HEK293T (cell line): Measurements from ENCODE around the gene CST4.

Experiments
- CTCF ChIA-PET: fragments of 350-600 bp; formaldehyde crosslinking; extraction: SDS; loops from one replicate; lab custom pipeline; 2021; ENCODE audit warnings: antibody characterized with exemption, inconsistent platforms; lab: Yijun Ruan, JAX
- POLR2A ChIA-PET: fragments of 350-600 bp; formaldehyde crosslinking; extraction: SDS; loops from one replicate; lab custom pipeline; 2020; ENCODE audit warnings: antibody characterized with exemption, inconsistent platforms; lab: Yijun Ruan, JAX
- DNase-seq: peaks from one replicate; pipeline ENCODE4 v3.0.0; 2012; ENCODE audit warnings: mixed read lengths; ENCODE audit errors: extremely low spot score
- ARNT ChIP-seq: fragments of 450-650 bp; IDR thresholded peaks from 2 replicates; pipeline ENCODE4 v1.6.1; 2017; ENCODE audit warnings: mild to moderate bottlenecking
- BHLHE40 ChIP-seq: fragments of 450-650 bp; IDR thresholded peaks from 2 replicates; pipeline ENCODE4 v1.6.1; 2016; ENCODE audit warnings: mild to moderate bottlenecking, moderate library complexity, borderline replicate concordance
- CTBP1 ChIP-seq: fragments of 450-650 bp; IDR thresholded peaks from 2 replicates; pipeline ENCODE4 v1.6.1; 2016; ENCODE audit warnings: borderline replicate concordance
- ELF4 ChIP-seq: fragments of 450-650 bp; IDR thresholded peaks from 2 replicates; pipeline ENCODE4 v1.6.1; 2017; ENCODE audit warnings: antibody characterized with exemption
- FOXA1 ChIP-seq: fragments of 450-650 bp; IDR thresholded peaks from 2 replicates; pipeline ENCODE4 v1.6.1; 2016; ENCODE audit warnings: mild to moderate bottlenecking
- FOXK2 ChIP-seq: fragments of 450-650 bp; IDR thresholded peaks from 2 replicates; pipeline ENCODE4 v1.6.1; 2016; ENCODE audit warnings: mild to moderate bottlenecking
- FOXM1 ChIP-seq: fragments of 450-650 bp; IDR thresholded peaks from 2 replicates; pipeline ENCODE4 v1.6.1; 2017; ENCODE audit warnings: mild to moderate bottlenecking, borderline replicate concordance
- HDGF ChIP-seq: fragments of 450-650 bp; IDR thresholded peaks from 2 replicates; pipeline ENCODE4 v1.6.1; 2017; ENCODE audit warnings: antibody characterized with exemption, borderline replicate concordance
- L3MBTL2 ChIP-seq: fragments of 450-650 bp; conservative IDR thresholded peaks from 2 replicates; pipeline ENCODE4 v1.6.1; 2016; ENCODE audit warnings: mild to moderate bottlenecking
- LEF1 ChIP-seq: fragments of 450-650 bp; IDR thresholded peaks from 2 replicates; pipeline ENCODE4 v1.6.1; 2017; ENCODE audit warnings: mild to moderate bottlenecking, borderline replicate concordance
- NFRKB ChIP-seq: fragments of 450-650 bp; IDR thresholded peaks from 2 replicates; pipeline ENCODE4 v1.6.1; 2016; ENCODE audit warnings: mild to moderate bottlenecking, moderate library complexity
- PKNOX1 ChIP-seq: fragments of 450-650 bp; IDR thresholded peaks from 2 replicates; pipeline ENCODE4 v1.6.1; 2016
- SP1 ChIP-seq: fragments of 450-650 bp; IDR thresholded peaks from 2 replicates; pipeline ENCODE4 v1.6.1; 2017
- SUZ12 ChIP-seq: fragments of 450-650 bp; IDR thresholded peaks from 2 replicates; pipeline ENCODE4 v1.6.1; 2016; ENCODE audit warnings: mild to moderate bottlenecking
- TARDBP ChIP-seq: fragments of 450-650 bp; IDR thresholded peaks from 2 replicates; pipeline ENCODE4 v1.6.1; 2016
- ZNF384 ChIP-seq: fragments of 450-650 bp; IDR thresholded peaks from 2 replicates; pipeline ENCODE4 v1.6.1; 2016

Gene CST4

GRCh38 chr20:23683807-23684206 is 5.0 kb downstream of the CST4 start:
- TF ChIP-seq FOXA1 (no peak), SP1 (no peak), NFRKB (no peak), LEF1 (no peak), L3MBTL2 (no peak), CTBP1 (no peak), ARNT (no peak), HDGF (no peak), ZNF384 (no peak), FOXM1 (no peak), FOXK2 (no peak), SUZ12 (no peak), BHLHE40 (no peak), TARDBP (no peak), PKNOX1 (no peak), ELF4 (no peak)
- no peak for DNase-seq
- POLR2A ChIA-PET = no interaction called here
- CTCF ChIA-PET = interaction anchor here (1.5 kb wide), 1 partner anchor 15 kb away, joined by 3 read pairs; no protein-coding TSS in a partner anchor

- TF ChIP-seq FOXM1 (no peak), LEF1 (no peak), ARNT (no peak), FOXA1 (no peak), SP1 (no peak), TARDBP (no peak), SUZ12 (no peak), ELF4 (no peak), NFRKB (no peak), PKNOX1 (no peak), L3MBTL2 (no peak), ZNF384 (no peak), HDGF (no peak), FOXK2 (no peak), CTBP1 (no peak), BHLHE40 (no peak)
- POLR2A ChIA-PET = no interaction called here
- DNase-seq = no peak
- CTCF ChIA-PET = interaction anchor here (1.5 kb wide), 1 partner anchor 15 kb away, joined by 3 read pairs; no protein-coding TSS in a partner anchor
Measured at GRCh38 chr20:23683281-23683680, 5.6 kb downstream of the CST4 start.

GRCh38 chr20:23680146-23680545 is 8.7 kb downstream of the CST4 start:
- CTCF ChIA-PET = no interaction called here
- DNase-seq = no peak
- TF ChIP-seq CTBP1 (no peak), SP1 (no peak), L3MBTL2 (no peak), NFRKB (no peak), FOXM1 (no peak), HDGF (no peak), LEF1 (no peak), BHLHE40 (no peak), FOXK2 (no peak), SUZ12 (no peak), PKNOX1 (no peak), ELF4 (no peak), ZNF384 (no peak), TARDBP (no peak), ARNT (no peak), FOXA1 (no peak)
- POLR2A ChIA-PET = no interaction called here

- no peak for DNase-seq
- ChIA-PET POLR2A (no interaction called here), CTCF (no interaction called here)
- TF ChIP-seq SP1 = no peak
- TF ChIP-seq SUZ12 = no peak
- no peak for TF ChIP-seq FOXA1
- no peak for TF ChIP-seq FOXK2
- TF ChIP-seq NFRKB = no peak
- TF ChIP-seq PKNOX1 = no peak
- TF ChIP-seq FOXM1 = no peak
- TF ChIP-seq HDGF = no peak
- no peak for TF ChIP-seq BHLHE40
- no peak for TF ChIP-seq L3MBTL2
- no peak for TF ChIP-seq LEF1
- TF ChIP-seq CTBP1 = no peak
- no peak for TF ChIP-seq ARNT
- TF ChIP-seq ZNF384 = no peak
- no peak for TF ChIP-seq ELF4
- no peak for TF ChIP-seq TARDBP
Measured at GRCh38 chr20:23679133-23680092, 9.4 kb downstream of the CST4 start.

GRCh38 chr20:23673209-23673608 is 15.6 kb downstream of the CST4 start:
- POLR2A ChIA-PET = no interaction called here
- no peak for DNase-seq
- TF ChIP-seq FOXK2 (no peak), L3MBTL2 (no peak), BHLHE40 (no peak), ZNF384 (no peak), TARDBP (no peak), NFRKB (no peak), FOXA1 (no peak), CTBP1 (no peak), SP1 (no peak), FOXM1 (no peak), SUZ12 (no peak), LEF1 (no peak), HDGF (no peak), PKNOX1 (no peak), ELF4 (no peak), ARNT (no peak)
- CTCF ChIA-PET = interaction anchor here (1.0 kb wide), 1 partner anchor 120 kb away, joined by 3 read pairs; no protein-coding TSS in a partner anchor
